H1 (cell line): ENCODE results near the gene CSAD. TPM values are rescaled to one million over a fixed set of nuclear protein-coding genes. Genes with fewer than 3 reads are reported as not detected.

Experiments
- ASH2L ChIP-seq: fragments of 200-600, 300-600 bp; sonication (generic); IDR thresholded peaks from one replicate; pipeline ENCODE4 v1.7.1; 2017; ENCODE audit warnings: low read length
- CBX5 ChIP-seq: fragments of 300-800, 300-1000 bp; sonication (generic); IDR thresholded peaks from 2 replicates; pipeline ENCODE4 v1.7.1; 2016; ENCODE audit warnings: antibody characterized with exemption, low read length, low read depth
- CHD7 ChIP-seq: fragments of 300-600 bp; sonication (generic); IDR thresholded peaks from 2 replicates; pipeline ENCODE4 v1.7.1; 2012; ENCODE audit warnings: low read length, moderate library complexity, mild to moderate bottlenecking, inconsistent platforms; ENCODE audit not compliant: insufficient replicate concordance
- EP300 ChIP-seq, 2 experiments: IDR thresholded peaks; 1 replicate in 1 of 2; 2 replicates in 1 of 2; pipeline ENCODE4 v1.6.1; 2011 to 2012; ENCODE audit warnings: low read depth in 2 of 2, low read length in 2 of 2, mild to moderate bottlenecking in 2 of 2, borderline replicate concordance in 1 of 2, inconsistent platforms in 1 of 2, moderate library complexity in 1 of 2
- HDAC6 ChIP-seq: IDR thresholded peaks from one replicate; pipeline ENCODE4 v1.7.1; 2012; ENCODE audit warnings: low read depth, mild to moderate bottlenecking, inconsistent platforms, low read length, moderate library complexity
- KDM1A ChIP-seq: fragments of 200-600, 300-600 bp; sonication (generic); IDR thresholded peaks from 2 replicates; pipeline ENCODE4 v1.7.1; 2016; ENCODE audit warnings: mild to moderate bottlenecking, low read length, borderline replicate concordance
- POLR2A ChIP-seq, 2 experiments: IDR thresholded peaks; 1 replicate in 1 of 2; 2 replicates in 1 of 2; pipeline ENCODE4 v1.6.1; 2011; ENCODE audit warnings: low read depth in 2 of 2, low read length in 2 of 2, mild to moderate bottlenecking in 2 of 2; ENCODE audit errors: control extremely low read depth in 1 of 2
- POLR2AphosphoS5 ChIP-seq: IDR thresholded peaks from 2 replicates; pipeline ENCODE4 v1.6.1; 2011; ENCODE audit warnings: low read depth, low read length
- POU5F1 ChIP-seq: IDR thresholded peaks from 2 replicates; pipeline ENCODE4 v1.6.1; 2011; ENCODE audit warnings: low read depth, mild to moderate bottlenecking, low read length, moderate library complexity
- RXRA ChIP-seq: IDR thresholded peaks from 2 replicates; pipeline ENCODE4 v1.6.1; 2011; ENCODE audit warnings: low read depth, mild to moderate bottlenecking, low read length, moderate library complexity; ENCODE audit not compliant: insufficient read depth
- SIX5 ChIP-seq: IDR thresholded peaks from 2 replicates; pipeline ENCODE4 v1.6.1; 2011; ENCODE audit warnings: mild to moderate bottlenecking, low read depth, low read length
- TAF1 ChIP-seq: IDR thresholded peaks from 2 replicates; pipeline ENCODE4 v1.6.1; 2011; ENCODE audit warnings: mild to moderate bottlenecking, low read depth, low read length
- polyA plus RNA-seq, 7 experiments: library from polyadenylated mRNA; depleted of rRNA in 3 of 7; stranded (reverse) in 5 of 7; unstranded in 2 of 7; fragments of >200 nt in 5 of 7; fragments of 200-250 nt in 2 of 7; gene quantifications; 1 replicate in 5 of 7; 2 replicates in 1 of 7; 4 replicates in 1 of 7; pipeline versions ENCODE4 v1.2.1 to v1.2.3, GENCODE V29; 2011 to 2013; ENCODE audit warnings: missing spikeins in 2 of 7, mixed read lengths in 2 of 7
- total RNA-seq: library from RNA; stranded (reverse); fragmentation: NEBNext Ultra II Directional; extraction: Animal tissue kit (Norgen Biotek cat#: 25700); gene quantifications from 2 replicates; pipeline ENCODE4 v1.2.1, GENCODE V29; 2021

Gene CSAD
- total and polyA plus RNA-seq, 2 of the 8 experiments (the other 6 are each of a cell fraction or from before 2014, with no cell fraction given), result 8.8 to 11.3 TPM

- TF ChIP-seq CHD7, result no peak
- no peak for TF ChIP-seq TAF1
- TF ChIP-seq ASH2L, result peak; percentile 43
- no peak for TF ChIP-seq POU5F1
- TF ChIP-seq POLR2A (IDR thresholded peaks at IDR 0.05; ENCODE audit: control extremely low read depth in 1 of 2, low read depth in 2 of 2, low read length in 2 of 2), result no peak
- TF ChIP-seq POLR2AphosphoS5, result no peak
- TF ChIP-seq SIX5, result no peak
- TF ChIP-seq EP300 (IDR thresholded peaks at IDR 0.05; ENCODE audit: borderline replicate concordance in 1 of 2, low read depth in 2 of 2, low read length in 2 of 2), result no peak
- TF ChIP-seq KDM1A, result no peak
- TF ChIP-seq HDAC6, result no peak
- no peak for TF ChIP-seq CBX5
- TF ChIP-seq RXRA, result no peak
Measured at GRCh38 chr12:53223389-53224060, 42.8 kb upstream of the CSAD start (continued).
